PC-9 (cell line): ENCODE results near the gene EIF4G2.

ENCODE experiments used
- CTCF ChIP-seq: fragments of 200-600 bp; sonication (generic); conservative IDR thresholded peaks from 2 replicates; pipeline ENCODE4 v1.6.1; 2017; ENCODE audit warnings: mixed run types, antibody characterized with exemption, mild to moderate bottlenecking, moderate library complexity
- EZH2 ChIP-seq: fragments of 200-600 bp; sonication (generic); IDR thresholded peaks from 2 replicates; pipeline ENCODE4 v1.8.0; 2017; ENCODE audit warnings: antibody characterized with exemption, low read depth

- TF ChIP-seq CTCF (no peak), EZH2 (no peak)
Observed at GRCh38 chr11:10797001-10797400, 11.7 kb downstream of the EIF4G2 start.
